Endothelial cell of umbilical vein (primary cell): ENCODE results near the gene NGLY1.

ENCODE experiments used
- EZH2 ChIP-seq: IDR thresholded peaks from 2 replicates; pipeline ENCODE4 v1.6.1; 2012; ENCODE audit warnings: borderline replicate concordance, low read depth, mild to moderate bottlenecking, moderate library complexity, low read length, inconsistent platforms; ENCODE audit not compliant: severe bottlenecking
- JUN ChIP-seq: IDR thresholded peaks from 2 replicates; pipeline ENCODE4 v1.6.1; 2011; ENCODE audit warnings: borderline replicate concordance, low read depth; ENCODE audit not compliant: insufficient read length, insufficient read depth
- MYC ChIP-seq: IDR thresholded peaks from one replicate; pipeline ENCODE4 v1.6.1; 2011; ENCODE audit warnings: mild to moderate bottlenecking, low read depth, low read length
- POLR2A ChIP-seq: IDR thresholded peaks from 2 replicates; pipeline ENCODE4 v1.6.1; 2012; ENCODE audit warnings: low read depth, mild to moderate bottlenecking, control low read depth, low read length
- POLR2AphosphoS5 ChIP-seq: IDR thresholded peaks from 2 replicates; pipeline ENCODE4 v1.6.1; 2012; ENCODE audit warnings: low read depth, mild to moderate bottlenecking, control low read depth, low read length, moderate library complexity; ENCODE audit not compliant: insufficient read depth
- TF ChIP-seq, protein P1 (sequence below), 2 donors: IDR thresholded peaks; 1 replicate in 1 of 2; 2 replicates in 1 of 2; pipeline ENCODE4 v1.5.1; 2011; ENCODE audit warnings: low read length in 2 of 2, mild to moderate bottlenecking in 2 of 2, moderate library complexity in 2 of 2, control low read depth in 1 of 2, inconsistent platforms in 1 of 2, low read depth in 1 of 2; ENCODE audit not compliant: insufficient read depth in 1 of 2; ENCODE audit errors: extremely low read depth in 1 of 2
- TF ChIP-seq, protein P2 (sequence below): IDR thresholded peaks from 2 replicates; pipeline ENCODE4 v1.6.1; 2011; ENCODE audit not compliant: insufficient read depth, insufficient read length

DNA sequence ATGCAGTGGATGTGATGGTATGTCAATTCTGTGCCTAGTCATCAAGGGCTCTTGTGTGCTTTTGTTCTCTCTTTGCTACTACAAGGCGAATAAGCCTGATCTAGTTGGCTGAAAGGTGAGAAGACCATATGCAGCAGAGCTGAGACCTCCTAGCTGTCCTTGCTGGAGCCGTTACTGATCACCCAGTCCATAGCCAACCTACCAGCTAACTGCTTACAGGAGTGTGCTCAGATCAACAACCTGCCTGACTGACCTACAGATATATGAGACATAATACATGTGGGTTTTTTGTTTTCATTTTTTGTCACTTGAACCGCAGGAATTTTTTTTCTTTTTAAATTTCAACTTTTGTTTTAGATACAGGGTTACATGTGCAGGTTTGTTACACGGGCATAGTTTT lies 29.4 kb upstream of the NGLY1 start:
- no peak for TF ChIP-seq JUN
- TF ChIP-seq EZH2: no peak
- TF ChIP-seq, protein P1, sequence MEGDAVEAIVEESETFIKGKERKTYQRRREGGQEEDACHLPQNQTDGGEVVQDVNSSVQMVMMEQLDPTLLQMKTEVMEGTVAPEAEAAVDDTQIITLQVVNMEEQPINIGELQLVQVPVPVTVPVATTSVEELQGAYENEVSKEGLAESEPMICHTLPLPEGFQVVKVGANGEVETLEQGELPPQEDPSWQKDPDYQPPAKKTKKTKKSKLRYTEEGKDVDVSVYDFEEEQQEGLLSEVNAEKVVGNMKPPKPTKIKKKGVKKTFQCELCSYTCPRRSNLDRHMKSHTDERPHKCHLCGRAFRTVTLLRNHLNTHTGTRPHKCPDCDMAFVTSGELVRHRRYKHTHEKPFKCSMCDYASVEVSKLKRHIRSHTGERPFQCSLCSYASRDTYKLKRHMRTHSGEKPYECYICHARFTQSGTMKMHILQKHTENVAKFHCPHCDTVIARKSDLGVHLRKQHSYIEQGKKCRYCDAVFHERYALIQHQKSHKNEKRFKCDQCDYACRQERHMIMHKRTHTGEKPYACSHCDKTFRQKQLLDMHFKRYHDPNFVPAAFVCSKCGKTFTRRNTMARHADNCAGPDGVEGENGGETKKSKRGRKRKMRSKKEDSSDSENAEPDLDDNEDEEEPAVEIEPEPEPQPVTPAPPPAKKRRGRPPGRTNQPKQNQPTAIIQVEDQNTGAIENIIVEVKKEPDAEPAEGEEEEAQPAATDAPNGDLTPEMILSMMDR (IDR thresholded peaks at IDR 0.05; ENCODE audit: extremely low read depth in 1 of 2, insufficient read depth in 1 of 2, low read depth in 1 of 2, low read length in 2 of 2): no peak
- TF ChIP-seq POLR2A: no peak
- TF ChIP-seq POLR2AphosphoS5: no peak
- TF ChIP-seq, protein P2, sequence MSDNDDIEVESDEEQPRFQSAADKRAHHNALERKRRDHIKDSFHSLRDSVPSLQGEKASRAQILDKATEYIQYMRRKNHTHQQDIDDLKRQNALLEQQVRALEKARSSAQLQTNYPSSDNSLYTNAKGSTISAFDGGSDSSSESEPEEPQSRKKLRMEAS: no peak
- no peak for TF ChIP-seq MYC
